Parathyroid adenoma (tissue), 2 donors: ENCODE results near the gene SFXN5.

ENCODE experiments used
- H2AFZ ChIP-seq: fragments of 300-600 bp; sonication (generic); one replicate; pipeline ENCODE4 v1.7.0; 2017; ENCODE audit warnings: antibody characterized with exemption, mild to moderate bottlenecking
- H3K27ac ChIP-seq: fragments of 300-600 bp; sonication (generic); one replicate; pipeline ENCODE4 v1.7.0; 2017
- H3K27me3 ChIP-seq: fragments of 300-600 bp; sonication (generic); one replicate; pipeline ENCODE4 v1.7.0; 2017; ENCODE audit warnings: low read length; ENCODE audit not compliant: control insufficient read depth, insufficient read depth
- H3K36me3 ChIP-seq: fragments of 300-600 bp; sonication (generic); one replicate; pipeline ENCODE4 v1.7.0; 2017; ENCODE audit warnings: low read length; ENCODE audit not compliant: control insufficient read depth, insufficient read depth
- H3K4me1 ChIP-seq: fragments of 300-600 bp; sonication (generic); one replicate; pipeline ENCODE4 v1.7.0; 2017; ENCODE audit warnings: control low read depth
- H3K4me2 ChIP-seq: fragments of 300-600 bp; sonication (generic); one replicate; pipeline ENCODE4 v1.7.0; 2017; ENCODE audit warnings: low read length
- H3K4me3 ChIP-seq: fragments of 300-600 bp; sonication (generic); one replicate; pipeline ENCODE4 v1.7.0; 2017; ENCODE audit warnings: low read depth, low read length
- H3K79me2 ChIP-seq: fragments of 300-600 bp; sonication (generic); one replicate; pipeline ENCODE4 v1.7.0; 2017; ENCODE audit warnings: control low read depth
- H3K9ac ChIP-seq: fragments of 300-600 bp; sonication (generic); one replicate; pipeline ENCODE4 v1.7.0; 2017; ENCODE audit warnings: mild to moderate bottlenecking
- H3K9me3 ChIP-seq: fragments of 300-600 bp; sonication (generic); one replicate; pipeline ENCODE4 v1.7.0; 2017; ENCODE audit warnings: low read length; ENCODE audit not compliant: control insufficient read depth
- CTCF ChIP-seq: fragments of 300-600 bp; sonication (generic); IDR thresholded peaks from one replicate; pipeline ENCODE4 v1.7.0; 2017; ENCODE audit warnings: antibody characterized with exemption, mild to moderate bottlenecking
- donor health status: primary hyperparathyroidism.

SFXN5 gene

GRCh38 chr2:73004889-73005596 is 66.5 kb downstream of the SFXN5 start:
- H3K27ac ChIP-seq, result no peak overlapping the region
- H2AFZ ChIP-seq, result no peak overlapping the region
- H3K9me3 ChIP-seq, result no peaks in the 10 kb centered on the region
- no peaks in the 10 kb centered on the region for H3K4me1 ChIP-seq
- TF ChIP-seq CTCF, result no peak
- no peak overlapping the region for H3K4me2 ChIP-seq
- no peak overlapping the region for H3K4me3 ChIP-seq
- no peak overlapping the region for H3K9ac ChIP-seq
- no peaks in the 10 kb centered on the region for H3K27me3 ChIP-seq
- no peaks in the 10 kb centered on the region for H3K36me3 ChIP-seq
- H3K79me2 ChIP-seq, result no peaks in the 10 kb centered on the region

GRCh38 chr2:73004466-73004865 is 67.0 kb downstream of the SFXN5 start:
- H3K9me3 ChIP-seq, result no peaks in the 10 kb centered on the region
- no peak overlapping the region for H2AFZ ChIP-seq
- H3K27me3 ChIP-seq, result no peaks in the 10 kb centered on the region

GRCh38 chr2:73003027-73003426 is 68.5 kb downstream of the SFXN5 start:
- H3K4me2 ChIP-seq, result no peak overlapping the region
- no peaks in the 10 kb centered on the region for H3K79me2 ChIP-seq
- no peak overlapping the region for H3K9ac ChIP-seq
- no peaks in the 10 kb centered on the region for H3K27me3 ChIP-seq
- H3K4me3 ChIP-seq, result no peak overlapping the region
- H3K36me3 ChIP-seq, result no peaks in the 10 kb centered on the region
- no peaks in the 10 kb centered on the region for H3K4me1 ChIP-seq
- no peak overlapping the region for H2AFZ ChIP-seq
- no peak for TF ChIP-seq CTCF
- H3K27ac ChIP-seq, result no peak overlapping the region
- no peaks in the 10 kb centered on the region for H3K9me3 ChIP-seq

More at GRCh38 chr2:73004466-73004865, 67.0 kb downstream of the SFXN5 start:
- no peak for TF ChIP-seq CTCF
- no peak overlapping the region for H3K27ac ChIP-seq
- H3K4me2 ChIP-seq, result no peak overlapping the region
- H3K4me3 ChIP-seq, result no peak overlapping the region
- no peaks in the 10 kb centered on the region for H3K36me3 ChIP-seq
- no peak overlapping the region for H3K9ac ChIP-seq
- no peaks in the 10 kb centered on the region for H3K79me2 ChIP-seq
- no peaks in the 10 kb centered on the region for H3K4me1 ChIP-seq

- Histone ChIP-seq H2AFZ (no peak overlapping the region), H3K27ac (no peak overlapping the region), H3K79me2 (no peaks in the 10 kb centered on the region), H3K4me3 (no peak overlapping the region), H3K4me1 (no peaks in the 10 kb centered on the region), H3K4me2 (no peak overlapping the region), H3K36me3 (no peaks in the 10 kb centered on the region), H3K27me3 (no peaks in the 10 kb centered on the region), H3K9me3 (no peaks in the 10 kb centered on the region), H3K9ac (no peak overlapping the region)
- TF ChIP-seq CTCF, result no peak
Measured at GRCh38 chr2:73000808-73001570, 70.5 kb downstream of the SFXN5 start.
